ENCODE data around the gene RRAD. TPM values are rescaled to one million over a fixed set of nuclear protein-coding genes. Genes with fewer than 3 reads are reported as not detected.
A peak's percentile ranks its signal among the peaks of the same experiment; 100 is the strongest.
"Not testable (repeated sequence)": the region's sequence is repeated elsewhere in the genome, so short reads cannot be mapped to it uniquely, and the experiment has no call there.

RRAD gene
- 0.25 TPM in 1 of 2 replicates, not detected in the other for total RNA-seq (2014; rRNA removed; shearing (Covaris generic))

GRCh38 chr16:66925322-66925840 lies at the start of gene RRAD:
Gene RRAD (minus strand): TSS chr16:66925535. CDS start chr16:66925179, 356 bp downstream.
- in situ Hi-C loops (cut with HindIII; ENCODE audit: low sequenced_read_pairs) = no loop called here

GRCh38 chr16:66974932-66975246 lies 49.6 kb upstream of the RRAD start:
- DNase-seq (ENCODE audit: low spot score); in situ Hi-C loops (cut with HindIII; ENCODE audit: low sequenced_read_pairs): not testable (repeated sequence)

More at GRCh38 chr16:66925322-66925840, at the start of gene RRAD:
- DNase-seq (ENCODE audit: low spot score) = peak; percentile 28

GRCh38 chr16:66974156-66974931 lies 49.0 kb upstream of the RRAD start:
- DNase-seq (ENCODE audit: low spot score); in situ Hi-C loops (cut with HindIII; ENCODE audit: low sequenced_read_pairs): not testable (repeated sequence)

GRCh38 chr16:66973716-66974115 lies 48.4 kb upstream of the RRAD start:
- no peak for DNase-seq (ENCODE audit: low spot score)
- in situ Hi-C loops (cut with HindIII; ENCODE audit: low sequenced_read_pairs) = no loop called here

- DNase-seq (ENCODE audit: low spot score) = no peak
- in situ Hi-C loops (cut with HindIII; ENCODE audit: low sequenced_read_pairs) = no loop called here
Measured at GRCh38 chr16:66972983-66973382, 47.6 kb upstream of the RRAD start.

- in situ Hi-C loops (cut with HindIII; ENCODE audit: low sequenced_read_pairs) = no loop called here
- no peak for DNase-seq (ENCODE audit: low spot score)
Measured at GRCh38 chr16:66970775-66971720, 45.7 kb upstream of the RRAD start.

- in situ Hi-C loops (cut with HindIII; ENCODE audit: low sequenced_read_pairs) = no loop called here
- no peak for DNase-seq (ENCODE audit: low spot score)
Measured at GRCh38 chr16:66968847-66969246, 43.5 kb upstream of the RRAD start.

- in situ Hi-C loops (cut with HindIII; ENCODE audit: low sequenced_read_pairs) = no loop called here
- DNase-seq (ENCODE audit: low spot score) = no peak
Measured at GRCh38 chr16:66964049-66964448, 38.7 kb upstream of the RRAD start.

GRCh38 chr16:66961914-66962313 lies 36.6 kb upstream of the RRAD start:
- in situ Hi-C loops (cut with HindIII; ENCODE audit: low sequenced_read_pairs) = no loop called here
- DNase-seq (ENCODE audit: low spot score) = no peak

GRCh38 chr16:66961065-66961744 lies 35.9 kb upstream of the RRAD start, which contains the start of gene CES3:
Gene CES3 (plus strand): TSS chr16:66961266. CDS start chr16:66961308, 42 bp downstream.
- DNase-seq (ENCODE audit: low spot score) = peak; percentile 57
- in situ Hi-C loops (cut with HindIII; ENCODE audit: low sequenced_read_pairs) = no loop called here

GRCh38 chr16:66960270-66960669 lies 34.9 kb upstream of the RRAD start:
- in situ Hi-C loops (cut with HindIII; ENCODE audit: low sequenced_read_pairs) = no loop called here
- DNase-seq (ENCODE audit: low spot score) = no peak

GRCh38 chr16:66959704-66960161 lies 34.4 kb upstream of the RRAD start:
- in situ Hi-C loops (cut with HindIII; ENCODE audit: low sequenced_read_pairs) = no loop called here

GRCh38 chr16:66958857-66959703 lies 33.7 kb upstream of the RRAD start:
- peak; percentile 23 for DNase-seq (ENCODE audit: low spot score)
- in situ Hi-C loops (cut with HindIII; ENCODE audit: low sequenced_read_pairs) = no loop called here

More at GRCh38 chr16:66959704-66960161, 34.4 kb upstream of the RRAD start:
- peak; percentile 91 for DNase-seq (ENCODE audit: low spot score)

- DNase-seq (ENCODE audit: low spot score); in situ Hi-C loops (cut with HindIII; ENCODE audit: low sequenced_read_pairs): not testable (repeated sequence)
Measured at GRCh38 chr16:66956154-66956457, 30.8 kb upstream of the RRAD start.

- in situ Hi-C loops (cut with HindIII; ENCODE audit: low sequenced_read_pairs) = not testable (repeated sequence)
Measured at GRCh38 chr16:66955363-66956153, 30.2 kb upstream of the RRAD start.

GRCh38 chr16:66954097-66954659 lies 28.8 kb upstream of the RRAD start:
- peak; percentile 88 for DNase-seq (ENCODE audit: low spot score)
- in situ Hi-C loops (cut with HindIII; ENCODE audit: low sequenced_read_pairs) = no loop called here

More at GRCh38 chr16:66955363-66956153, 30.2 kb upstream of the RRAD start:
- not testable (repeated sequence) for DNase-seq (ENCODE audit: low spot score)

- no peak for DNase-seq (ENCODE audit: low spot score)
- in situ Hi-C loops (cut with HindIII; ENCODE audit: low sequenced_read_pairs) = no loop called here
Measured at GRCh38 chr16:66953462-66954096, 28.2 kb upstream of the RRAD start.

Data from G401 (cell line).